LNCAP (cell line): Measurements from ENCODE around the gene KCNJ1.

Experiments used
- CTCF ChIP-seq: fragments of 450-650 bp; IDR thresholded peaks from 2 replicates; pipeline ENCODE4 v1.5.1; 2017; ENCODE audit warnings: mild to moderate bottlenecking

KCNJ1 gene

GRCh38 chr11:128886406-128887124 lies 19.5 kb upstream of the KCNJ1 start:
- TF ChIP-seq CTCF, result peak; percentile 59; the same call in 1 of the 2 replicates

- TF ChIP-seq CTCF, result peak; percentile 72
These were observed 17.7 kb upstream of the KCNJ1 start for GRCh38 chr11:128884703-128885338.

- TF ChIP-seq CTCF, result no peak
These were observed 17.0 kb upstream of the KCNJ1 start for GRCh38 chr11:128884054-128884453.

- TF ChIP-seq CTCF, result no peak
These were observed 15.4 kb upstream of the KCNJ1 start for GRCh38 chr11:128882451-128882850.

- no peak for TF ChIP-seq CTCF
These were observed 14.1 kb upstream of the KCNJ1 start for GRCh38 chr11:128881221-128881620.

GRCh38 chr11:128879817-128880216 lies 12.7 kb upstream of the KCNJ1 start:
- no peak for TF ChIP-seq CTCF

GRCh38 chr11:128878455-128878854 lies 11.4 kb upstream of the KCNJ1 start:
- no peak for TF ChIP-seq CTCF
